ENCODE data around the gene TMEM258.
A peak's percentile ranks its signal among the peaks of the same experiment; 100 is the strongest.

DNA sequence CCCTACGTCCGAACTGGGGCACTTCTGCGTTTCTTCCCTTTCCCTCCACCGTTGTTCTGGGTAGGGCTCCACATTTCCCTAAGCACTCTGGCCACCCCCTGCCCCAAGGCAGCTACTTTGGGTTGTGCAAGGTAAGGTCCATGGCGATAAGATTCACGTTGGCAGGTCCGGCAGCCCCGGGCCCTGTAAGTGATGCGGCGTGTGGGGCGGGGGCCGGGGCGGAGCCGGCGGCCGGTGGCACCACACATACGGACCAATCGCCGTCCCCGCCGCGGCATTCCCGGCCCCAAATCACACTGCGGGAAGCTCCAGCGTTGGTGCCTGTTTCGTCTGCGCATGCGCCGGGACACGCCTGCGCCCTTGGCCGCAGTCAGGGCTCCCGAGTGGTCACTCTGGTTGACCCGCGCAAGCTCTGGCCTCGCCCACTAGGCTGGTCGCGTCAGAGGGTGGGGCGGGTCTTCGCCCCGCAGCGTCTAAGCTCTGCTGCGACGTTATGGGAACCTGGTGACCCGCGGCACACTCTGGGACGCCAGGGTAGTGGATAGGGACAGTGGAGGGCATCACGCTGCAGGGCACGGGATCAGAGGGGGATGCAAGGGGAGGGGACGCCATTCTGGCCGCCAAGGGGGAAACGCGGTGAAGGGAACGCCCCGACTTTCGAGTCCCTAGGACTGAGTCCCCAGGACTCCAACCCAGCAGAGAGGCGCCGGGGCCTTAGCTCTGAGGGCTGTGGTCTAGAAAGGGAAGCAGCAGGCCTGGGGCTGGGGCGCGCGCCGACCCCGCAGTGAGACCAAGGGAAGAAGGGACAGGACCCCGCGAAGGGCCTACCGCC is 22.8 kb upstream of the TMEM258 start:
- peak in 1 of 2 donors; percentile 9 for TF ChIP-seq RAD21 (IDR thresholded peaks at IDR 0.05)
- TF ChIP-seq HNF4G (IDR thresholded peaks at IDR 0.05), result no peak
- TF ChIP-seq HNF4A (conservative IDR thresholded peaks at IDR 0.05), result peak; percentile 39 to 45
- TF ChIP-seq CTCF (IDR thresholded peaks at IDR 0.05; ENCODE audit: low read depth, low read length, missing input control), result no peak
- no peak for TF ChIP-seq GABPA (IDR thresholded peaks at IDR 0.05 in 1 of 2, conservative IDR thresholded peaks at IDR 0.05 in 1 of 2)
- TF ChIP-seq, protein P1, sequence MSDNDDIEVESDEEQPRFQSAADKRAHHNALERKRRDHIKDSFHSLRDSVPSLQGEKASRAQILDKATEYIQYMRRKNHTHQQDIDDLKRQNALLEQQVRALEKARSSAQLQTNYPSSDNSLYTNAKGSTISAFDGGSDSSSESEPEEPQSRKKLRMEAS (IDR thresholded peaks at IDR 0.05), result no peak
- no peak for TF ChIP-seq EGR1 (IDR thresholded peaks at IDR 0.05; ENCODE audit: low read depth in 2 of 2)
- peak in 1 of 2 donors; percentile 15 for TF ChIP-seq JUND (IDR thresholded peaks at IDR 0.05)
- peak; percentile 80 for TF ChIP-seq SP1 (IDR thresholded peaks at IDR 0.05)
- TF ChIP-seq ATF3 (IDR thresholded peaks at IDR 0.05), result no peak
